Heart left ventricle (tissue), 16 donors: ENCODE results near the gene TTBK2. TPM values are rescaled to one million over a fixed set of nuclear protein-coding genes. Genes with fewer than 3 reads are reported as not detected.

Experiments used
- ATAC-seq, 4 donors: fragments of 200-7000 bp; cut with Tn5 transposase; one replicate each; pipeline ENCODE4 v1.9.1; 2020 to 2022; ENCODE audit warnings: moderate library complexity in 4 of 4, mild to moderate bottlenecking in 3 of 4, moderate number of reproducible peaks in 1 of 4
- DNase-seq, 5 donors: peaks; one replicate each; pipeline ENCODE4 v3.0.0-alpha.2; 2020
- H3K27ac ChIP-seq, 12 donors: fragments of 200-600 bp; sonication (generic) in 4 of 12; one replicate each; pipeline versions ENCODE4 v1.5.0 to v1.8.0; 2016 to 2022; ENCODE audit warnings: mild to moderate bottlenecking in 2 of 12
- H3K27me3 ChIP-seq, 9 donors: fragments of 200-600 bp; sonication (generic) in 2 of 9; one replicate each; pipeline versions ENCODE4 v1.5.1 to v1.8.0; 2016 to 2022; ENCODE audit warnings: mild to moderate bottlenecking in 3 of 9
- H3K36me3 ChIP-seq, 9 donors: fragments of 200-600 bp; sonication (generic) in 2 of 9; one replicate each; pipeline versions ENCODE4 v1.5.0 to v1.8.0; 2018 to 2022; ENCODE audit warnings: mild to moderate bottlenecking in 2 of 9
- H3K4me1 ChIP-seq, 12 donors: fragments of 200-600 bp; sonication (generic) in 4 of 12; one replicate each; pipeline versions ENCODE4 v1.5.0 to v1.8.0; 2016 to 2022; ENCODE audit warnings: mild to moderate bottlenecking in 3 of 12
- H3K4me3 ChIP-seq, 12 donors: fragments of 200-600 bp; sonication (generic) in 4 of 12; one replicate each; pipeline versions ENCODE4 v1.5.0 to v1.8.0; 2017 to 2022; ENCODE audit warnings: mild to moderate bottlenecking in 9 of 12, moderate library complexity in 4 of 12
- H3K9me3 ChIP-seq, 12 donors: fragments of 200-600 bp; sonication (generic) in 4 of 12; one replicate each; pipeline versions ENCODE4 v1.5.0 to v1.8.0; 2016 to 2022; ENCODE audit warnings: mild to moderate bottlenecking in 1 of 12
- CTCF ChIP-seq, 12 donors: fragments of 200-600 bp; sonication (generic) in 4 of 12; IDR thresholded peaks; one replicate each; pipeline versions ENCODE4 v1.5.0 to v1.8.0; 2018 to 2022; ENCODE audit warnings: antibody characterized with exemption in 12 of 12, mild to moderate bottlenecking in 5 of 12
- POLR2A ChIP-seq, 2 donors: fragments of 450-650 bp; IDR thresholded peaks; one replicate each; pipeline ENCODE4 v1.6.1; 2017; ENCODE audit warnings: antibody characterized with exemption in 2 of 2, mild to moderate bottlenecking in 2 of 2, moderate library complexity in 2 of 2
- WGBS, 4 donors: extraction: QIAGEN DNeasy Blood & Tissue Kit in 2 of 4; methylation state at CpG; one replicate each; pipeline versions ENCODE4 v1.1.5 to v1.1.7; 2013 to 2018; 5-methylcytosine and 5-hydroxymethylcytosine counted together
- intact Hi-C, 10 donors: fragments of 100-400 bp; cut with DNase I; formaldehyde crosslinking; loops; one replicate each; pipeline versions ENCODE4 v1.11.1 to v1.14.2; 2022
- polyA plus RNA-seq, 2 donors: library from polyadenylated mRNA; stranded (reverse); fragments of 200-250 nt; gene quantifications; one replicate each; pipeline ENCODE4 v1.2.3, GENCODE V29; 2013
- total RNA-seq, 9 donors: library from RNA; depleted of rRNA in 2 of 9; stranded (reverse); fragments of >200 nt in 2 of 9; fragmentation: NEBNext Ultra II Directional in 3 of 9; extraction: Animal tissue kit (Norgen Biotek cat#: 25700) in 3 of 9; gene quantifications; one replicate each; pipeline versions ENCODE4 v1.1.0 to v1.2.4, GENCODE V29; 2016 to 2023
- donor health status: ischemic (EF 13 %, LVEDD 7.1; RV severe dilation, severe dysfunction).
- donor health status: healthy with polysubstance abuse.
- donor health status: DM: no; HTN: yes; CAD: no.
- donor health status: DM: no; HTN: no; CAD: no.
- donor health status: ischemic (EF 25% LVEDD 6.9; RV normal size, moderate dysfunction).
- donor health status: ischemic (EF 25% LVEDD 5.7; RV mildly dilated, moderate dysfunction).
- donor health status: healthy.
- donor health status: DM: yes; HTN: yes; CAD: no.
- donor health status: ischemic (EF 35%, LVEDD 5.7; RV mildly dilated, moderate dysfunction).
- donor health status: nonischemic (EF 11% LVEDD 7.7; RV severe dilation, severe dysfunction).
- donor health status: DM: yes; HTN: yes; CAD: no.
- donor health status: PGD.
- donor health status: ischemic (EF 29% LVEDD 5.4; RV normal size, mild dysfunction).
- donor health status: nonischemic (EF 23%, LVEDD 6.1; RV moderate dilation, normal function).

The TTBK2 gene
- total and polyA plus RNA-seq, 11 donors = 4.9 to 27.9 (median 19.1) TPM

GRCh38 chr15:42849836-42850235 lies 70.7 kb downstream of the TTBK2 start:
- DNase-seq (no peak), ATAC-seq (no peak)
- TF ChIP-seq POLR2A (IDR thresholded peaks at IDR 0.05) (no peak), CTCF (IDR thresholded peaks at IDR 0.05) (no peak)
- Histone ChIP-seq H3K27ac (no peak overlapping the region), H3K36me3 (peaks cover 0 to 31% (median 9%) of the 10 kb centered on the region in 9 donors), H3K27me3 (no peaks in the 10 kb centered on the region), H3K4me1 (no peaks in the 10 kb centered on the region), H3K4me3 (no peak overlapping the region), H3K9me3 (peaks cover 0 to under 1% (median 0%) of the 10 kb centered on the region in 12 donors)
- WGBS, 4 donors = 75 to 89% (median 81%) methylated on average over 2 of the region's 2 CpGs
- intact Hi-C loops = no loop called here

- no peaks in the 10 kb centered on the region for H3K27me3 ChIP-seq
- TF ChIP-seq POLR2A (IDR thresholded peaks at IDR 0.05) (no peak), CTCF (IDR thresholded peaks at IDR 0.05) (no peak)
- H3K27ac ChIP-seq = no peak overlapping the region
- no peak for DNase-seq
- no peak overlapping the region for H3K4me3 ChIP-seq
- no peak for ATAC-seq
- H3K4me1 ChIP-seq = no peaks in the 10 kb centered on the region
- H3K9me3 ChIP-seq = peaks cover 0 to 10% (median 0%) of the 10 kb centered on the region in 12 donors
- intact Hi-C loops = no loop called here
- peaks cover 0 to 25% (median 6%) of the 10 kb centered on the region in 9 donors for H3K36me3 ChIP-seq
Observed at GRCh38 chr15:42848846-42849245, 71.7 kb downstream of the TTBK2 start.

GRCh38 chr15:42846647-42847046 lies 73.9 kb downstream of the TTBK2 start:
- no peak overlapping the region for H3K27ac ChIP-seq
- intact Hi-C loops = no loop called here
- H3K36me3 ChIP-seq = peaks cover 0 to 13% (median 0%) of the 10 kb centered on the region in 9 donors
- no peak overlapping the region for H3K4me3 ChIP-seq
- no peaks in the 10 kb centered on the region for H3K27me3 ChIP-seq
- TF ChIP-seq CTCF (IDR thresholded peaks at IDR 0.05) (no peak), POLR2A (IDR thresholded peaks at IDR 0.05) (no peak)
- DNase-seq (no peak), ATAC-seq (no peak)
- peaks cover 0 to 15% (median 0%) of the 10 kb centered on the region in 12 donors for H3K9me3 ChIP-seq
- 95 to 100% (median 97%) methylated on average over 1 of the region's 1 CpG for WGBS, 4 donors
- no peaks in the 10 kb centered on the region for H3K4me1 ChIP-seq

GRCh38 chr15:42845581-42845980 lies 75.0 kb downstream of the TTBK2 start:
- DNase-seq (no peak), ATAC-seq (no peak)
- H3K27ac ChIP-seq = no peak overlapping the region
- no peaks in the 10 kb centered on the region for H3K4me1 ChIP-seq
- TF ChIP-seq POLR2A (IDR thresholded peaks at IDR 0.05) (no peak), CTCF (IDR thresholded peaks at IDR 0.05) (no peak)
- H3K27me3 ChIP-seq = no peaks in the 10 kb centered on the region
- 91 to 99% (median 97%) methylated on average over 5 of the region's 5 CpGs for WGBS, 4 donors
- peaks cover 0 to 15% (median 0%) of the 10 kb centered on the region in 12 donors for H3K9me3 ChIP-seq
- intact Hi-C loops = no loop called here
- H3K36me3 ChIP-seq = peaks cover 0 to 8% (median 2%) of the 10 kb centered on the region in 9 donors
- H3K4me3 ChIP-seq = no peak overlapping the region
